Measurements from ENCODE around the gene HMCN2. TPM values are rescaled to one million over a fixed set of nuclear protein-coding genes. Genes with fewer than 3 reads are reported as not detected.

Gene HMCN2
- total RNA-seq, 2 donors from 2014 or later = 2.9 to 5.5 TPM

DNA sequence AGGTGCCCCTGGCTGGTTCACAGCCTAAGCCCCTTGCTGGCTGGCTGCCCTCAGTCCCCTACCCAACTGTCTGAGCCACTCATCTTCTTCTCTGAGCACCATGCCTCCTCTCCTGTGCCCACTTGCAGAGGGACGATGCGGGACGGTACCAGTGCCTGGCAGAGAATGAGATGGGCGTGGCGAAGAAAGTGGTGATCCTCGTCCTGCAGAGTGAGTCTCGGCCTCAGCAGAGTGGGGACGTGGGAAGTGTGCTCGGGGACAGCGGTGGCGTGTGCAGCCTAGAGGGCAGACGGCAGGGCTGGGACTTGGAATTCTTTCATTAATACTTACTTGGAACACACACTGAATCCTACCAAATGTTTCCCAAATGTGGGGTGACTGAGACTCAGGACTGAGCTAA is 144.9 kb downstream of the HMCN2 start:
- Histone ChIP-seq H3K9me3 (no peaks in the 10 kb centered on the region), H3K27me3 (replicated peaks; ENCODE audit: insufficient read depth) (no peaks in the 10 kb centered on the region), H3K36me3 (no peaks in the 10 kb centered on the region), H3K4me3 (no peak overlapping the region), H3K27ac (no peak overlapping the region), H3K4me1 (replicated peaks) (no peaks in the 10 kb centered on the region)
- TF ChIP-seq POLR2A (IDR thresholded peaks at IDR 0.05) (no peak), POLR2AphosphoS5 (IDR thresholded peaks at IDR 0.05) (no peak)
- TF ChIP-seq, protein P1, sequence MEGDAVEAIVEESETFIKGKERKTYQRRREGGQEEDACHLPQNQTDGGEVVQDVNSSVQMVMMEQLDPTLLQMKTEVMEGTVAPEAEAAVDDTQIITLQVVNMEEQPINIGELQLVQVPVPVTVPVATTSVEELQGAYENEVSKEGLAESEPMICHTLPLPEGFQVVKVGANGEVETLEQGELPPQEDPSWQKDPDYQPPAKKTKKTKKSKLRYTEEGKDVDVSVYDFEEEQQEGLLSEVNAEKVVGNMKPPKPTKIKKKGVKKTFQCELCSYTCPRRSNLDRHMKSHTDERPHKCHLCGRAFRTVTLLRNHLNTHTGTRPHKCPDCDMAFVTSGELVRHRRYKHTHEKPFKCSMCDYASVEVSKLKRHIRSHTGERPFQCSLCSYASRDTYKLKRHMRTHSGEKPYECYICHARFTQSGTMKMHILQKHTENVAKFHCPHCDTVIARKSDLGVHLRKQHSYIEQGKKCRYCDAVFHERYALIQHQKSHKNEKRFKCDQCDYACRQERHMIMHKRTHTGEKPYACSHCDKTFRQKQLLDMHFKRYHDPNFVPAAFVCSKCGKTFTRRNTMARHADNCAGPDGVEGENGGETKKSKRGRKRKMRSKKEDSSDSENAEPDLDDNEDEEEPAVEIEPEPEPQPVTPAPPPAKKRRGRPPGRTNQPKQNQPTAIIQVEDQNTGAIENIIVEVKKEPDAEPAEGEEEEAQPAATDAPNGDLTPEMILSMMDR (IDR thresholded peaks at IDR 0.05) = no peak
- intact Hi-C loops (cut with DNase I) = no loop called here
- WGBS = 41% methylated on average over 12 of the region's 12 CpGs
- no peak for DNase-seq (ENCODE audit: low spot score)

DNA sequence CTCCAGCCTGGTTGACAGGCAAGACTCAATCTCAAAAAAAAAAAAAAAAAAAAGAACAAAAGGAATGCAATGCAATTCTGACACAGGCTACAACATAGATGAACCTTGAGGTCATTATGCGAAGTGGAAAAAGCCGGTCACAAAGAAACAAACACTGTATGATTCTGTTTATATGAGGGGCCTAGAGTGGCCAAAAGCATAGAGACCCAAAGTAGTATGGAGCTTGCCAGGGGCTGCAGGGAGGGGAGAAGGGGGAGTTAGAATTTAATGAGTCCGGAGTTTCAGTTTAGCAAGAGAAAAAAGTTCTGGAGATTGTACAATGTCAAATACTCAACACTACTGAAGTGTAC is 146.0 kb downstream of the HMCN2 start:
- intact Hi-C loops (cut with DNase I) = no loop called here
- no peaks in the 10 kb centered on the region for H3K4me1 ChIP-seq (replicated peaks)
- no peak overlapping the region for H3K27ac ChIP-seq
- no peaks in the 10 kb centered on the region for H3K27me3 ChIP-seq (replicated peaks; ENCODE audit: insufficient read depth)
- H3K36me3 ChIP-seq = no peaks in the 10 kb centered on the region
- no peak overlapping the region for H3K4me3 ChIP-seq
- DNase-seq (ENCODE audit: low spot score) = no peak
- 80% methylated on average over 3 of the region's 3 CpGs for WGBS
- no peaks in the 10 kb centered on the region for H3K9me3 ChIP-seq
- TF ChIP-seq, protein P1 (IDR thresholded peaks at IDR 0.05) = no peak
- TF ChIP-seq POLR2AphosphoS5 (IDR thresholded peaks at IDR 0.05) (no peak), POLR2A (IDR thresholded peaks at IDR 0.05) (no peak)

DNA sequence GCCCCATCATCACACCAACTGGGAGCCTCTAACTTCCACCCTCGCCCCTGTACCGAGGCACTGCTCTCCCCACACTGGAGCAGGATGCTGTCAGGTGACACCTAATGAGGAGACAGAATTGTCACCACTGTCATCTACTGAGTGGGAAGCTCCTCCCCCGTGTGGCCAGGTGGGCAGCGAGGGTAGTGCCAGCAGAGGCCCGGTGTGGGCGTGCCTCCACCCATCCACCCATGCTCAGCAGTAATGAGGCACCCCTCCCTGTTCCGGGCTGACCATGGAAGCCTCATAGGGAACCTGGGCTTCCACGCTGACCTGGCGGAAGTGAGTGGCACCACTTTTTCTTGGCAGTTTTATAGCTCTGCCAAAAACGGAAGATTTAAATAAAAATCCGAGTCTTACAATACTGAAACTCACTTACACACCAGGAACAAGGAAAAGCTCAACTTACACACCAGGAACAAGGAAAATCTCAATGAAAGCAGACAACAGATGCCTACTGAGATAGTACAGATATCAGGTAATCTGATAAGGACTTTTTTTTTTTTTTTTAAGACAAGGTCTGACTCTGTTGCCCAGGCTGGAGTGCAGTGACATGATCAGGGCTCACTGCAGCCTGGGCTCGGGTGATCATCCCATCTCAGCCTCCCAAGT is 148.6 kb downstream of the HMCN2 start:
- no peak for DNase-seq (ENCODE audit: low spot score)
- Histone ChIP-seq H3K36me3 (no peaks in the 10 kb centered on the region), H3K27me3 (replicated peaks; ENCODE audit: insufficient read depth) (no peaks in the 10 kb centered on the region), H3K4me1 (replicated peaks) (no peaks in the 10 kb centered on the region), H3K4me3 (no peak overlapping the region), H3K9me3 (no peaks in the 10 kb centered on the region), H3K27ac (no peak overlapping the region)
- 71% methylated on average over 12 of the region's 12 CpGs for WGBS
- intact Hi-C loops (cut with DNase I) = no loop called here
- no peak for TF ChIP-seq POLR2AphosphoS5 (IDR thresholded peaks at IDR 0.05)
- no peak for TF ChIP-seq POLR2A (IDR thresholded peaks at IDR 0.05)
- TF ChIP-seq, protein P1 (IDR thresholded peaks at IDR 0.05) = no peak

DNA sequence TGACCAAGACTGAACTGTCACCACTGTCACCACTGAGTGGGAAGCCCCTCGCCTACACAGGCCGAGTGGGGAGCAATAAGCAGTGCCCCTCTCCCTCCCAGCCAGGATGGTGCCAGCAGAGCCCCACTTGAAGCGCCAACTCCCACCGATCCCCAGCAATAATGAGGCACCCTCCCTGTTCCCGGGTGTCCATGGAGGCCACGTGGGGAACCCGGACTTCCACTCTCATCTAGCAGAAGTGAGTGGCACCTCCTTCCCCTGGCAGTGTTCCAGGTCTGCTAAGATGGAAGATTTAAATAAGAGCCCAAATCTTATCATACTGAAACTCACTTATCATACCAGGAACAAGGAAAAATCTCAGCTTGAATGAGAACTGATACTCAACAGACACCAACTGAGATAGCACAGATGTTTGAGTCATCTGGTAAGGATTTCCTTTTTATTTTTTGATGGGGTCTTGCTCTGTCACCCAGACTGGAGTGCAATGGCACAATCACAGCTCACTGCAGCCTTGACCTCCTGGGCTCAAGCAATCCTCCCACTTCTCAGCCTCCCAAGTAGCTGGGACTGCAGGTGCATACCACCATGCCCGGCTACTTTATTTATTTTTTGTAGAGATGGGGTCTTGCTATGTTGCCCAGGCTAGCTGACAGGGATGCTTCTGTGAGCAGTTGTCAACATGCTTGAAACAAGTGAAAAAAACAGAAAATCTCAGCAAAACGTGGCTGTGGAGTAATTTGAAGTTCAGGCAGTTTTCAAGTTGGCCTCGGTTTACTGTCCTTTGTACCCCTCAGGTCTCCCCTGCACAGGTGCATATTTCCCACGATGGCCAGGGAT is 149.6 kb downstream of the HMCN2 start:
- intact Hi-C loops (cut with DNase I) = no loop called here
- Histone ChIP-seq H3K27me3 (replicated peaks; ENCODE audit: insufficient read depth) (no peaks in the 10 kb centered on the region), H3K4me3 (no peak overlapping the region), H3K9me3 (no peaks in the 10 kb centered on the region), H3K36me3 (no peaks in the 10 kb centered on the region), H3K27ac (no peak overlapping the region), H3K4me1 (replicated peaks) (no peaks in the 10 kb centered on the region)
- DNase-seq (ENCODE audit: low spot score) = no peak
- 81% methylated on average over 11 of the region's 11 CpGs for WGBS
- no peak for TF ChIP-seq POLR2AphosphoS5 (IDR thresholded peaks at IDR 0.05)
- TF ChIP-seq, protein P1 (IDR thresholded peaks at IDR 0.05) = no peak

DNA sequence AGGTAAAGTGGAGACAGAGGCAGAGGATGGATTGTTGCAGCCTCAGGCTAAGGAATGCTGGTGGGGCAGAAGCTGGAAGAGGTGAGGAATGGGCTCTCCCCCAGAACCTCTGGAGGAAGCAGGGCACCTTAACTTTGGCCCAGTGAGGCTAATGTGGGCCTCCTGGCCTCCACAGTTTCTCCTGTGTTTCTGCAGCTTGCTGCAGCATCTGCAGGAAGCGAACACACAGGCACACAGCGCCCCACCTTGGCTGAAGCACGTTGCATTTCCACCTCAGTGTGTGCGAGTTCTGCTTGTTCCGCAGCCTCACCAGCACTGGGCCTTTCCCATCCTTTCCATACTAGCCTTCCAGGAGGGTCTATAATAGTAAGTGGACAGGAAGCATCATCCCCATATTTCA is 152.0 kb downstream of the HMCN2 start:
- TF ChIP-seq POLR2AphosphoS5 (IDR thresholded peaks at IDR 0.05) (no peak), POLR2A (IDR thresholded peaks at IDR 0.05) (no peak)
- TF ChIP-seq, protein P1 (IDR thresholded peaks at IDR 0.05) = no peak
- no peak for DNase-seq (ENCODE audit: low spot score)
- no peak overlapping the region for H3K27ac ChIP-seq
- intact Hi-C loops (cut with DNase I) = no loop called here
- H3K4me3 ChIP-seq = no peak overlapping the region
- H3K9me3 ChIP-seq = no peaks in the 10 kb centered on the region
- H3K27me3 ChIP-seq (replicated peaks; ENCODE audit: insufficient read depth) = no peaks in the 10 kb centered on the region
- H3K36me3 ChIP-seq = no peaks in the 10 kb centered on the region
- 86% methylated on average over 5 of the region's 5 CpGs for WGBS
- H3K4me1 ChIP-seq (replicated peaks) = no peaks in the 10 kb centered on the region

Measured in prostate gland (tissue), 2 donors.